Measurements from ENCODE around the gene CBFB.

GRCh38 chr16:66984892-66985311 is 44.0 kb upstream of the CBFB start:
- TF ChIP-seq EZH2 (IDR thresholded peaks at IDR 0.05; ENCODE audit: insufficient read depth, poor library complexity, severe bottlenecking) (no peak), EZH2phosphoT487 (IDR thresholded peaks at IDR 0.05; ENCODE audit: insufficient read depth, low read depth) (no peak)
